Activated T-cell treated with anti-CD3 and anti-CD28 coated beads, Interleukin-2, amount 50 U/mL, for 72 hours (primary cell): ENCODE data around the gene PHF20. TPM values are rescaled to one million over a fixed set of nuclear protein-coding genes. Genes with fewer than 3 reads are reported as not detected.
"Not testable (repeated sequence)": the region's sequence is repeated elsewhere in the genome, so short reads cannot be mapped to it uniquely, and the experiment has no call there.

Source experiments
- ATAC-seq, 2 donors: fragments of 150-1000 bp; cut with Tn5 transposase; replicated peaks in 1 of 2; 2 replicates each; pipeline ENCODE4 v1.10.0; 2021; ENCODE audit warnings: moderate library complexity in 2 of 2, mild to moderate bottlenecking in 1 of 2
- DNase-seq, 2 donors: peaks; one replicate each; pipeline ENCODE4 v3.0.0; 2021 to 2022; ENCODE audit warnings: mixed read lengths in 1 of 2
- H3K27ac Mint-ChIP-seq: one replicate; pipeline ENCODE4 v1.8.0; 2022; ENCODE audit warnings: mild to moderate bottlenecking, moderate library complexity, mixed read lengths
- H3K27me3 Mint-ChIP-seq: one replicate; pipeline ENCODE4 v1.8.0; 2022; ENCODE audit warnings: low read depth, mixed read lengths
- H3K36me3 Mint-ChIP-seq, 2 donors: one replicate each; pipeline ENCODE4 v1.8.0; 2022; ENCODE audit warnings: mixed read lengths in 2 of 2, mild to moderate bottlenecking in 1 of 2; ENCODE audit not compliant: insufficient read depth in 2 of 2
- H3K4me1 Mint-ChIP-seq: one replicate; pipeline ENCODE4 v1.8.0; 2022; ENCODE audit warnings: low read depth, mixed read lengths
- H3K4me3 Mint-ChIP-seq, 2 donors: one replicate each; pipeline ENCODE4 v1.8.0; 2022; ENCODE audit warnings: mild to moderate bottlenecking in 2 of 2, mixed read lengths in 2 of 2, moderate library complexity in 2 of 2
- H3K9me3 Mint-ChIP-seq, 2 donors: one replicate each; pipeline ENCODE4 v1.8.0; 2022; ENCODE audit warnings: mixed read lengths in 2 of 2
- total RNA-seq, 2 donors: library from RNA; stranded (reverse); gene quantifications; one replicate each; pipeline ENCODE4 v1.2.3, GENCODE V29; 2022

Gene PHF20
- total RNA-seq, 2 donors from 2014 or later = 68.1 to 68.6 TPM

- Mint-ChIP-seq H3K4me3 (no peak overlapping the region), H3K9me3 (no peaks in the 10 kb centered on the region), H3K27me3 (no peaks in the 10 kb centered on the region), H3K36me3 (peaks cover 3 to 14% of the 10 kb centered on the region in 2 donors), H3K27ac (no peak overlapping the region), H3K4me1 (peaks cover 32% of the 10 kb centered on the region)
- no peak for ATAC-seq
- DNase-seq = no peak
These were observed 138.4 kb downstream of the PHF20 start for GRCh38 chr20:35910254-35910653.

- no peaks in the 10 kb centered on the region for H3K9me3 Mint-ChIP-seq
- H3K4me1 Mint-ChIP-seq = peaks cover 28% of the 10 kb centered on the region
- H3K27ac Mint-ChIP-seq = no peak overlapping the region
- no peaks in the 10 kb centered on the region for H3K27me3 Mint-ChIP-seq
- DNase-seq = no peak
- peaks cover 9 to 20% of the 10 kb centered on the region in 2 donors for H3K36me3 Mint-ChIP-seq
- no peak overlapping the region for H3K4me3 Mint-ChIP-seq
- ATAC-seq = no peak
These were observed 141.1 kb downstream of the PHF20 start for GRCh38 chr20:35912881-35913280.

GRCh38 chr20:35917077-35917476 lies 145.3 kb downstream of the PHF20 start:
- Mint-ChIP-seq H3K9me3 (no peaks in the 10 kb centered on the region), H3K4me3 (no peak overlapping the region), H3K27me3 (no peaks in the 10 kb centered on the region), H3K36me3 (peaks cover 9 to 25% of the 10 kb centered on the region in 2 donors), H3K27ac (no peak overlapping the region), H3K4me1 (no peaks in the 10 kb centered on the region)
- DNase-seq (no peak), ATAC-seq (no peak)

GRCh38 chr20:35918021-35918420 lies 146.2 kb downstream of the PHF20 start:
- no peaks in the 10 kb centered on the region for H3K4me1 Mint-ChIP-seq
- H3K36me3 Mint-ChIP-seq = peaks cover 6 to 19% of the 10 kb centered on the region in 2 donors
- no peak overlapping the region for H3K27ac Mint-ChIP-seq
- ATAC-seq = no peak
- no peaks in the 10 kb centered on the region for H3K27me3 Mint-ChIP-seq
- no peak for DNase-seq
- H3K9me3 Mint-ChIP-seq = no peaks in the 10 kb centered on the region
- H3K4me3 Mint-ChIP-seq = no peak overlapping the region

GRCh38 chr20:35920523-35920922 lies 148.7 kb downstream of the PHF20 start:
- DNase-seq (no peak), ATAC-seq (no peak)
- Mint-ChIP-seq H3K4me3 (no peak overlapping the region), H3K27me3 (no peaks in the 10 kb centered on the region), H3K36me3 (peaks cover 6 to 16% of the 10 kb centered on the region in 2 donors), H3K9me3 (no peaks in the 10 kb centered on the region), H3K4me1 (no peaks in the 10 kb centered on the region), H3K27ac (no peak overlapping the region)

GRCh38 chr20:35929301-35929700 lies 157.5 kb downstream of the PHF20 start:
- ATAC-seq (no peak), DNase-seq (no peak)
- Mint-ChIP-seq H3K4me3 (no peak overlapping the region), H3K9me3 (no peaks in the 10 kb centered on the region), H3K27ac (no peak overlapping the region), H3K36me3 (peaks cover 6 to 20% of the 10 kb centered on the region in 2 donors), H3K27me3 (no peaks in the 10 kb centered on the region), H3K4me1 (peaks cover 11% of the 10 kb centered on the region)

GRCh38 chr20:35934050-35934449 lies 162.2 kb downstream of the PHF20 start:
- ATAC-seq = no peak
- H3K27ac Mint-ChIP-seq = no peak overlapping the region
- peaks cover 11% of the 10 kb centered on the region for H3K4me1 Mint-ChIP-seq
- H3K36me3 Mint-ChIP-seq = peaks cover 6 to 15% of the 10 kb centered on the region in 2 donors
- H3K4me3 Mint-ChIP-seq = no peak overlapping the region
- no peaks in the 10 kb centered on the region for H3K9me3 Mint-ChIP-seq
- no peak for DNase-seq
- no peaks in the 10 kb centered on the region for H3K27me3 Mint-ChIP-seq

- Mint-ChIP-seq H3K36me3 (peaks cover 0 to 11% of the 10 kb centered on the region in 2 donors), H3K27ac (no peak overlapping the region)
These were observed 167.4 kb downstream of the PHF20 start for GRCh38 chr20:35939264-35939663.

GRCh38 chr20:35941620-35942019 lies 169.8 kb downstream of the PHF20 start:
- Mint-ChIP-seq H3K4me1 (no peaks in the 10 kb centered on the region), H3K27me3 (no peaks in the 10 kb centered on the region), H3K27ac (no peak overlapping the region), H3K4me3 (no peak overlapping the region), H3K9me3 (no peaks in the 10 kb centered on the region), H3K36me3 (peaks cover 0 to 14% of the 10 kb centered on the region in 2 donors)
- DNase-seq = no peak
- no peak for ATAC-seq

More at GRCh38 chr20:35939264-35939663, 167.4 kb downstream of the PHF20 start:
- H3K4me1 Mint-ChIP-seq = no peaks in the 10 kb centered on the region
- H3K9me3 Mint-ChIP-seq = no peaks in the 10 kb centered on the region
- DNase-seq (no peak), ATAC-seq (no peak)
- no peaks in the 10 kb centered on the region for H3K27me3 Mint-ChIP-seq
- no peak overlapping the region for H3K4me3 Mint-ChIP-seq

- H3K27me3 Mint-ChIP-seq = no peaks in the 10 kb centered on the region
- DNase-seq = no peak
- no peak overlapping the region for H3K27ac Mint-ChIP-seq
- H3K36me3 Mint-ChIP-seq = peaks cover 0 to 14% of the 10 kb centered on the region in 2 donors
- H3K4me1 Mint-ChIP-seq = peaks cover 1% of the 10 kb centered on the region
- no peak for ATAC-seq
- H3K9me3 Mint-ChIP-seq = no peaks in the 10 kb centered on the region
- H3K4me3 Mint-ChIP-seq = no peak overlapping the region
These were observed 170.4 kb downstream of the PHF20 start for GRCh38 chr20:35942243-35942642.

- peak; percentile 51 to 52 for ATAC-seq
- Mint-ChIP-seq H3K9me3 (no peaks in the 10 kb centered on the region), H3K27me3 (no peaks in the 10 kb centered on the region), H3K36me3 (peaks cover 2 to 9% of the 10 kb centered on the region in 2 donors), H3K4me3 (no peak overlapping the region), H3K4me1 (peaks cover 10% of the 10 kb centered on the region), H3K27ac (no peak overlapping the region)
- peak; percentile 31 to 39 for DNase-seq
These were observed 175.7 kb downstream of the PHF20 start for GRCh38 chr20:35947489-35947888.

- DNase-seq (no peak), ATAC-seq (no peak)
- Mint-ChIP-seq H3K4me3 (no peak overlapping the region), H3K27ac (no peak overlapping the region), H3K9me3 (no peaks in the 10 kb centered on the region), H3K27me3 (no peaks in the 10 kb centered on the region), H3K4me1 (peaks cover 14% of the 10 kb centered on the region), H3K36me3 (peaks cover 4 to 10% of the 10 kb centered on the region in 2 donors)
These were observed 176.1 kb downstream of the PHF20 start for GRCh38 chr20:35947907-35948306.

- DNase-seq (no peak), ATAC-seq (no peak)
- Mint-ChIP-seq H3K36me3 (peaks cover 9 to 12% of the 10 kb centered on the region in 2 donors), H3K27me3 (no peaks in the 10 kb centered on the region), H3K9me3 (no peaks in the 10 kb centered on the region), H3K27ac (no peak overlapping the region), H3K4me1 (peaks cover 19% of the 10 kb centered on the region), H3K4me3 (no peak overlapping the region)
These were observed 178.3 kb downstream of the PHF20 start for GRCh38 chr20:35950093-35950492.

GRCh38 chr20:35952080-35952479 lies 180.3 kb downstream of the PHF20 start:
- not testable (repeated sequence) for DNase-seq, H3K9me3 Mint-ChIP-seq, H3K36me3 Mint-ChIP-seq, ATAC-seq, H3K27me3 Mint-ChIP-seq
- Mint-ChIP-seq H3K4me3 (peak overlapping the region; percentile 100), H3K4me1 (peaks cover 19% of the 10 kb centered on the region), H3K27ac (peak overlapping the region; percentile 96)
